H9 (cell line): ENCODE data around the gene HCST. TPM values are rescaled to one million over a fixed set of nuclear protein-coding genes. Genes with fewer than 3 reads are reported as not detected.

ENCODE experiments used
- DNase-seq: peaks from one replicate; pipeline ENCODE4 v3.0.0-alpha.2; 2017
- H2AFZ ChIP-seq: one replicate; pipeline ENCODE4 v1.6.1; 2013; ENCODE audit warnings: mild to moderate bottlenecking, low read length, control low read depth, moderate library complexity
- H2AK5ac ChIP-seq: 2 replicates; pipeline ENCODE4 v1.6.1; 2013; ENCODE audit warnings: low read length, control low read depth, mixed read lengths; ENCODE audit not compliant: insufficient read length
- H2BK120ac ChIP-seq: one replicate; pipeline ENCODE4 v1.6.1; 2013; ENCODE audit warnings: low read depth, mild to moderate bottlenecking, low read length, control low read depth, inconsistent platforms; ENCODE audit not compliant: poor library complexity, severe bottlenecking
- H2BK12ac ChIP-seq: 2 replicates; pipeline ENCODE4 v1.6.1; 2013; ENCODE audit warnings: low read length, control low read depth, mixed read lengths, low read depth; ENCODE audit not compliant: insufficient read length
- H2BK15ac ChIP-seq: 2 replicates; pipeline ENCODE4 v1.6.1; 2013; ENCODE audit warnings: low read depth, low read length, control low read depth
- H2BK20ac ChIP-seq: one replicate; pipeline ENCODE4 v1.6.1; 2013; ENCODE audit warnings: low read depth, mild to moderate bottlenecking, low read length, control low read depth, inconsistent platforms; ENCODE audit not compliant: poor library complexity, severe bottlenecking
- H2BK5ac ChIP-seq: 2 replicates; pipeline ENCODE4 v1.6.1; 2013; ENCODE audit warnings: low read length, control low read depth, mixed read lengths; ENCODE audit not compliant: insufficient read length
- H3K14ac ChIP-seq: 2 replicates; pipeline ENCODE4 v1.6.1; 2013; ENCODE audit warnings: low read length, control low read depth; ENCODE audit not compliant: insufficient read depth
- H3K18ac ChIP-seq: 2 replicates; pipeline ENCODE4 v1.6.1; 2013; ENCODE audit warnings: low read depth, mild to moderate bottlenecking, mixed read lengths, low read length, control low read depth; ENCODE audit not compliant: insufficient read length
- H3K23ac ChIP-seq: 2 replicates; pipeline ENCODE4 v1.6.1; 2013; ENCODE audit warnings: low read length, control low read depth, mixed read lengths, low read depth; ENCODE audit not compliant: insufficient read length
- H3K23me2 ChIP-seq: 2 replicates; pipeline ENCODE4 v1.6.1; 2013; ENCODE audit warnings: low read depth, mild to moderate bottlenecking, mixed read lengths, low read length, control low read depth; ENCODE audit not compliant: insufficient read length, poor library complexity, severe bottlenecking
- H3K27ac ChIP-seq: 2 replicates; pipeline ENCODE4 v1.5.1; 2013; ENCODE audit warnings: low read length, control low read depth, mixed read lengths, low read depth; ENCODE audit not compliant: insufficient read length
- H3K27me3 ChIP-seq: 2 replicates; pipeline ENCODE4 v1.6.1; 2013; ENCODE audit warnings: low read length, control low read depth, inconsistent platforms; ENCODE audit not compliant: insufficient read depth
- H3K4ac ChIP-seq: 2 replicates; pipeline ENCODE4 v1.6.1; 2013; ENCODE audit warnings: low read depth, mild to moderate bottlenecking, control low read depth, inconsistent platforms, low read length, moderate library complexity
- H3K4me1 ChIP-seq: 2 replicates; pipeline ENCODE4 v1.6.1; 2013; ENCODE audit warnings: low read length, control low read depth, inconsistent platforms; ENCODE audit not compliant: insufficient read depth
- H3K4me2 ChIP-seq: 2 replicates; pipeline ENCODE4 v1.6.1; 2013; ENCODE audit warnings: low read length, control low read depth, mixed read lengths; ENCODE audit not compliant: insufficient read length, insufficient read depth
- H3K56ac ChIP-seq: 2 replicates; pipeline ENCODE4 v1.6.1; 2013; ENCODE audit warnings: low read depth, mild to moderate bottlenecking, mixed read lengths, low read length, control low read depth; ENCODE audit not compliant: insufficient read length
- H3K79me1 ChIP-seq: 2 replicates; pipeline ENCODE4 v1.6.1; 2013; ENCODE audit warnings: low read depth, mild to moderate bottlenecking, moderate library complexity, low read length, control low read depth, inconsistent platforms; ENCODE audit not compliant: insufficient read depth, poor library complexity, severe bottlenecking
- H3K79me2 ChIP-seq: 2 replicates; pipeline ENCODE4 v1.6.1; 2013; ENCODE audit warnings: low read length, control low read depth, inconsistent platforms; ENCODE audit not compliant: insufficient read depth
- H3K9ac ChIP-seq: 2 replicates; pipeline ENCODE4 v1.6.1; 2013; ENCODE audit warnings: low read length, control low read depth, mixed read lengths; ENCODE audit not compliant: insufficient read length; ENCODE audit errors: extremely low read depth
- H3K9me3 ChIP-seq: one replicate; pipeline ENCODE4 v1.6.1; 2013; ENCODE audit warnings: low read depth, low read length, inconsistent platforms; ENCODE audit not compliant: control insufficient read depth
- H3T11ph ChIP-seq: one replicate; pipeline ENCODE4 v1.6.1; 2013; ENCODE audit warnings: mild to moderate bottlenecking, low read length, control low read depth, inconsistent platforms
- H4K20me1 ChIP-seq: one replicate; pipeline ENCODE4 v1.6.1; 2013; ENCODE audit not compliant: control insufficient read depth, insufficient read length, insufficient read depth
- H4K5ac ChIP-seq: 2 replicates; pipeline ENCODE4 v1.6.1; 2013; ENCODE audit warnings: low read depth, mild to moderate bottlenecking, mixed read lengths, low read length, control low read depth; ENCODE audit not compliant: insufficient read length
- H4K8ac ChIP-seq: replicated peaks from 2 replicates; pipeline ENCODE4 v1.6.1; 2013; ENCODE audit warnings: low read length, control low read depth, mixed read lengths, low read depth; ENCODE audit not compliant: insufficient read length
- H4K91ac ChIP-seq: 2 replicates; pipeline ENCODE4 v1.6.1; 2013; ENCODE audit warnings: low read depth, mild to moderate bottlenecking, moderate library complexity, mixed read lengths, low read length, control low read depth; ENCODE audit not compliant: insufficient read length
- H3K27ac Mint-ChIP-seq, 3 experiments: 2 replicates in 2 of 3; 3 replicates in 1 of 3; pipeline ENCODE4 v1.8.0; 2020 to 2021; ENCODE audit warnings: mixed read lengths in 3 of 3, mild to moderate bottlenecking in 1 of 3, moderate library complexity in 1 of 3
- H3K27me3 Mint-ChIP-seq: 2 replicates; pipeline ENCODE4 v1.8.0; 2021; ENCODE audit warnings: low read depth, mild to moderate bottlenecking, moderate library complexity, mixed read lengths
- H3K36me3 Mint-ChIP-seq, 3 experiments: 2 replicates in 2 of 3; 3 replicates in 1 of 3; pipeline ENCODE4 v1.8.0; 2020 to 2021; ENCODE audit warnings: low read depth in 3 of 3, mixed read lengths in 3 of 3; ENCODE audit not compliant: insufficient read depth in 1 of 3
- H3K4me1 Mint-ChIP-seq, 2 experiments: 2 replicates each; pipeline ENCODE4 v1.8.0; 2020; ENCODE audit warnings: mixed read lengths in 2 of 2
- H3K4me3 Mint-ChIP-seq, 2 experiments: 2 replicates in 1 of 2; 3 replicates in 1 of 2; pipeline ENCODE4 v1.8.0; 2020 to 2021; ENCODE audit warnings: mild to moderate bottlenecking in 2 of 2, mixed read lengths in 2 of 2, moderate library complexity in 1 of 2
- H3K9me3 Mint-ChIP-seq, 2 experiments: 2 replicates in 1 of 2; 3 replicates in 1 of 2; pipeline ENCODE4 v1.8.0; 2020; ENCODE audit warnings: mild to moderate bottlenecking in 2 of 2, mixed read lengths in 2 of 2, moderate library complexity in 1 of 2
- WGBS: extraction: QIAGEN DNeasy Blood & Tissue Kit; methylation state at CpG from one replicate; pipeline ENCODE4 v1.1.7; 2013; ENCODE audit warnings: missing lambda C conversion rate, low lambda C conversion rate, mixed read lengths; ENCODE audit not compliant: insufficient read length; ENCODE audit errors: extremely low coverage; 5-methylcytosine and 5-hydroxymethylcytosine counted together
- total RNA-seq: library from RNA; stranded (reverse); gene quantifications from 2 replicates; pipeline ENCODE4 v1.2.1, GENCODE V29; 2021
- TF ChIP-seq, protein P1 (sequence below): fragments of 200-600 bp; sonication (generic); conservative IDR thresholded peaks from 3 replicates; pipeline ENCODE4 v1.8.0; 2021; ENCODE audit warnings: antibody characterized with exemption, mild to moderate bottlenecking

Gene HCST
- total RNA-seq, 1 experiment from 2014 or later: 0.68 TPM

DNA sequence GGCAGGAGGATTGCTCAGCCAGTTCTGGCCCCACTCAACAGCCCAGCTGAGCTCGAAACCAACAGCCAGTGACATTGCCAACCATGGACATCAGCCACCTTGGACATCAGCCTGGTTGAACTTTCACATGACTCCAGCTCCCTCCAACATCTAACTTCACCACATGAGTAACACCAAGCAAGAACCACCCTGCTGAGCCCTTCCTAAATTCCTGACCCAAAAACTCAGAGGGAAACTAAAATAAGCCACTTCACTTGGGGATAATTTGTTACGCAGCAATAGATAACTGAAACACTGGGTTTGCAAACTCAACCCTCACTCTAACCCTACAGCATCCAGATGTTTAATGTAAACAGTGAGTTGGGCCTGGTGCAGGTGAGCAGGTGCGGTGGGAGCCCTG lies 23.2 kb downstream of the HCST start:
- no peak for DNase-seq
- Mint-ChIP-seq H3K9me3 (peaks cover 13% of the 10 kb centered on the region in 2 experiments; a peak in 4 of 5 replicates), H3K4me3 (no peak overlapping the region), H3K4me1 (peaks cover 3 to 10% of the 10 kb centered on the region in 2 experiments), H3K27me3 (peaks cover 5% of the 10 kb centered on the region), H3K27ac (no peak overlapping the region), H3K36me3 (peaks cover 0 to 8% (median 3%) of the 10 kb centered on the region in 3 experiments; a peak in 2 of 7 replicates)
- Histone ChIP-seq H2BK15ac (no peak overlapping the region), H3K23me2 (no peaks in the 10 kb centered on the region), H3K27me3 (no peaks in the 10 kb centered on the region), H3K4me2 (no peak overlapping the region), H3K27ac (no peak overlapping the region), H3K18ac (no peak overlapping the region), H4K91ac (no peak overlapping the region), H3K9me3 (no peaks in the 10 kb centered on the region), H2BK12ac (no peak overlapping the region), H2BK5ac (no peak overlapping the region), H3K79me2 (no peaks in the 10 kb centered on the region), H2AK5ac (no peak overlapping the region), H3K56ac (no peak overlapping the region), H3K4me1 (no peaks in the 10 kb centered on the region), H2AFZ (no peak overlapping the region), H4K8ac (no peak overlapping the region), H2BK20ac (no peak overlapping the region), H3K4ac (no peak overlapping the region), H4K20me1 (no peaks in the 10 kb centered on the region), H3T11ph (no peak overlapping the region), H4K5ac (no peak overlapping the region), H3K14ac (no peak overlapping the region), H3K79me1 (no peaks in the 10 kb centered on the region), H3K9ac (no peak overlapping the region), H3K23ac (no peak overlapping the region), H2BK120ac (no peak overlapping the region)
- no CpG with 5 or more reads among the region's 3 CpGs for WGBS
- TF ChIP-seq, protein P1, sequence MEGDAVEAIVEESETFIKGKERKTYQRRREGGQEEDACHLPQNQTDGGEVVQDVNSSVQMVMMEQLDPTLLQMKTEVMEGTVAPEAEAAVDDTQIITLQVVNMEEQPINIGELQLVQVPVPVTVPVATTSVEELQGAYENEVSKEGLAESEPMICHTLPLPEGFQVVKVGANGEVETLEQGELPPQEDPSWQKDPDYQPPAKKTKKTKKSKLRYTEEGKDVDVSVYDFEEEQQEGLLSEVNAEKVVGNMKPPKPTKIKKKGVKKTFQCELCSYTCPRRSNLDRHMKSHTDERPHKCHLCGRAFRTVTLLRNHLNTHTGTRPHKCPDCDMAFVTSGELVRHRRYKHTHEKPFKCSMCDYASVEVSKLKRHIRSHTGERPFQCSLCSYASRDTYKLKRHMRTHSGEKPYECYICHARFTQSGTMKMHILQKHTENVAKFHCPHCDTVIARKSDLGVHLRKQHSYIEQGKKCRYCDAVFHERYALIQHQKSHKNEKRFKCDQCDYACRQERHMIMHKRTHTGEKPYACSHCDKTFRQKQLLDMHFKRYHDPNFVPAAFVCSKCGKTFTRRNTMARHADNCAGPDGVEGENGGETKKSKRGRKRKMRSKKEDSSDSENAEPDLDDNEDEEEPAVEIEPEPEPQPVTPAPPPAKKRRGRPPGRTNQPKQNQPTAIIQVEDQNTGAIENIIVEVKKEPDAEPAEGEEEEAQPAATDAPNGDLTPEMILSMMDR: no peak
